Erythroblast (primary cell): ENCODE data around the gene RGS7.

ENCODE experiments used
- GATA1 ChIP-seq: IDR thresholded peaks from 2 replicates; pipeline ENCODE4 v1.6.1; 2011; ENCODE audit warnings: low read depth, mild to moderate bottlenecking, control low read depth, low read length, moderate library complexity
- POLR2A ChIP-seq: IDR thresholded peaks from 2 replicates; pipeline ENCODE4 v1.6.1; 2011; ENCODE audit warnings: mild to moderate bottlenecking, low read length

GRCh38 chr1:241274693-241275092, 82.3 kb downstream of the RGS7 start:
- TF ChIP-seq POLR2A (no peak), GATA1 (no peak)
